Left renal cortex interstitium (tissue), 4 donors: Measurements from ENCODE around the gene ADGRD1. TPM values are rescaled to one million over a fixed set of nuclear protein-coding genes. Genes with fewer than 3 reads are reported as not detected.

Experiments
- DNase-seq, 4 donors: peaks; one replicate each; pipeline ENCODE4 v3.0.0-alpha.2; 2013; ENCODE audit warnings: low read depth in 4 of 4, low spot score in 2 of 4, missing footprints in 1 of 4
- polyA plus RNA-seq, 4 donors: library from polyadenylated mRNA; unstranded; fragments of 120-200 nt; gene quantifications; one replicate each; pipeline ENCODE4 v1.2.1, GENCODE V29; 2013; ENCODE audit not compliant: insufficient read length in 4 of 4

Gene ADGRD1
- polyA plus RNA-seq, 4 donors: 13.3 to 17.5 (median 14.2) TPM

- DNase-seq: no peak
Observed at GRCh38 chr12:131140697-131141096, 187.0 kb downstream of the ADGRD1 start.

- no peak for DNase-seq
Observed at GRCh38 chr12:131141514-131141913, 187.8 kb downstream of the ADGRD1 start.

DNA sequence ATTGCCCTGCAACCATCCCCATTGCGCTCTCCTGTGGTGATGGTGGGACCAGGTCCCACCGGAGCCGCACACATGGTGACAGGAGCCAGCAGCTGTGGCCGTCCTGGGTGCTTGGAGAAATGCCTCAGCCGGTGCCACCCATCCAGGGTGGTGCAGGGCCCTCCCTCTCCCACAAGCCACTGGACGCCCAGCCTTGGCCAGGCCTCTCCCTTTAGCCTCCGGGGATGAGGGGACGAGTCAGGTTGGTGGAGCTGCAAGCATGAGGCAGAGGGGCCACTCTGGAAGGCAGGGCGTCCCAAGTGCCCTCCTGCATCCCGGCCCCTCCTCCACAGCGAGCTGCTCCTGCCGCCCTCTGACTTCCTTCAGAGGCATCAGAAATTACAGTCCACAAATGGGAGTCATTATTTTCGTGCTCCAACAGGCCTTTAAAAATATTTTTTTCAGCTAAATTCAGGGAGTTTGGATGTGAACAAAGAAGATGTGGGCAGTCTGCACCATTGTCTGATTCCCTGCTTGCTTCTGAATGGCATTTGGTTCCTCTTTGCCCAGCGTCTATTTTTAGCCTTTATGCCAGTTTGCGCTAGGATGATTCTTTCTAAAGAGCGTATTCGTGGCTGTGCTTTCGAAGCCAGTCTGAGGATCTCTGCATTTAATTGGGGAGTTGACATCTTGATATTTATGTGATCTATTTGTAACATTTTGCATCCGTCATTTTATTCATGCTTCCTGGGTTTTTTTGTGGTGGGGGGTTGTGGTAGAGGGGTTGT lies 189.4 kb downstream of the ADGRD1 start:
- DNase-seq: no peak

GRCh38 chr12:131146173-131146675 lies 192.5 kb downstream of the ADGRD1 start:
- DNase-seq: no peak

- DNase-seq: no peak
Observed at GRCh38 chr12:131147293-131147692, 193.6 kb downstream of the ADGRD1 start.

- no peak for DNase-seq
Observed at GRCh38 chr12:131147894-131148293, 194.2 kb downstream of the ADGRD1 start.

GRCh38 chr12:131151558-131152345 lies 198.0 kb downstream of the ADGRD1 start:
- no peak for DNase-seq

DNA sequence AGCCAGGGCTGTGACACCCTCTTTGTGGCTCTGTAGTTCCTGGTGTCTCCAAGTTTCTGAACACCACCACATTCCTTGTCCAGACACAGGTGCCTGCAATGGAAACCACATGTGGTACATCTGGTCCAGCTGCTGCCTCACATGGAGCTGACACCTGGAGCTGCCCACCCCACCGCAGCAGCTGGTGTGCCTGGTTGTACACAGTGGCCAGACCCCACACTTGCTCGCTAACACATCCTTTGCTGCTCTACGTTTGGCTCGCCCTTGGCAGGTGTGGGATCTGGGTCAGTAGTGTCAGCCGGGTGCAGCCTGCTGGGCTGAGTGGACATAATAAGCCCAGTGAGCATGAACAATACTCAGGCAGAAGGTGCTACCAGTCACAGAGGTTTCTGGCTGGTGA lies 198.9 kb downstream of the ADGRD1 start:
- no peak for DNase-seq

DNA sequence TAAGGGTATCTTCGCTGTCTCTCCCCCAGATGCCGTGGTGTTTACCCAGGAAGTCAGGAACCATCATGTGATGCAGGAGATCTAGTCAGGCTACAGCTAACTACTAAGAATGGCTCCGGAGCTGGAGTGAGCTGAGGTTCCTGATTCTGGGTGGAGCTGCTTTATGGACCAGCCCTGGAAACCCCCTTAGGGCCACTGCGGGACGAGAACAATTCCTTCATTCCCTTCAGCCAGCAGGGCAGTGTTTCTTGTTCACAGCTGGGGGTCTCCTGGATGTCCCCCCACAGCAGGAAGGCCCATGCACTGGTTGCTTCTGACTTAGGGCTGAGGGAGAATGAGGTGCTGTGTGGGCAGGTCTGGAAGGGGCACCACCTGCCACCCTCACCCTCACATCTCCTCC lies 199.3 kb downstream of the ADGRD1 start:
- DNase-seq: no peak

DNA sequence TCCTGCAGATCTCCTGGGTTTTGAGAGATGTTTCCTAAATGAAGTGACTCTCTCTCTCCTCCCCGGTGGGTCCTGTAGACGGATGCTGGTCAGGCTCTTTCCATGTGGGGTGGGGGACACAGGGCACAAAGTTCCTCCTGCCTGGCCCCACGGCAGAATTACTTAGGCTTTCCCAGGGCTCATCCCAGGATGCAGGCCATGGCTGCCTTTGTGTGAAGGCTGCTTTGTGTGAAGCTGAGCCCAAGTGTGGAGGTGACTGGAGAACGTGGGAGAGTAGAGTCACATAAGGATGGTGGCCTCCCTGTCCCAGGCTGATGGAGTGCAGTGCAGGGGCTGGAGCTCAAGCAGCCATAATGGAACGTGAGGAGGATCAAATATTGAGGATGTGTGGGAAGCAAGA lies 200.2 kb downstream of the ADGRD1 start:
- DNase-seq: no peak

DNA sequence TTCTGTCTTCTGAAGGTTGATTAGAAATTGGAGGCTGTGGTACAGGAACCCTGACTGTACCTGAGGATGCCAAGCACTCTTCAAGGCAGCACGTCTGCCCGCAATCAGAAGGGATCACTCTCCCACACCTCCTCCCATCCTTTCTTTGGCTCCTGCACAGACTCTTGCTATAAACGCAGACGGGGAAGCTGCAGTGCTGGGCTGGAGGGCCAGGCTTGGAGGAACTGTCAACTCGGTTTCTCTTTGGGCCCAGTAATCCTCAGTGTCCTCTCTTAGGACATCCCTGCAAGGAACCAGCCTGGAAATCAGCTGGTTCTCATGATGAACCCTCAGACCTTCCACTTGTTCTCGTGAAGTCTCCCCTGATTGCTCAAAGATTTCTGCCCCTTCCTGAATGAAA lies 201.4 kb downstream of the ADGRD1 start:
- DNase-seq: no peak

DNA sequence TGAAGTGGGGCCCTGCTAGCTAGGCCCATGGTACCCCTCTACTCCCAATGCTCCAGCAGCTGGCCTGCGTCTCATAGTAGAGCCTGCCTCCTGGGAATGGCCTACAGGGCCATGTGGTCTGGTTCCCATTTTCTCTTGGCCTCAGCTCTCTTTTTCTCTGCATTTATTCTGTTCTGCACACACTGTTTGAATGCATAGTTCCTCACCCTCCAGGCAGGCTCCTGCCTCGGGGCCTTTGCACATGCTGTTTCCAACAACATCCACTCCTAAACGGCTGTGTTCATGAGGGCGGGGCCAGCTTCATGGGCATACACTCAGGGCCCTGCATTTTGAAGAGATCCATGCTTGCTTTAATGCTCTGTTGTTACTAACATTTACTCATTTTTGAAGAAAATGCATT lies 204.0 kb downstream of the ADGRD1 start:
- no peak for DNase-seq

DNA sequence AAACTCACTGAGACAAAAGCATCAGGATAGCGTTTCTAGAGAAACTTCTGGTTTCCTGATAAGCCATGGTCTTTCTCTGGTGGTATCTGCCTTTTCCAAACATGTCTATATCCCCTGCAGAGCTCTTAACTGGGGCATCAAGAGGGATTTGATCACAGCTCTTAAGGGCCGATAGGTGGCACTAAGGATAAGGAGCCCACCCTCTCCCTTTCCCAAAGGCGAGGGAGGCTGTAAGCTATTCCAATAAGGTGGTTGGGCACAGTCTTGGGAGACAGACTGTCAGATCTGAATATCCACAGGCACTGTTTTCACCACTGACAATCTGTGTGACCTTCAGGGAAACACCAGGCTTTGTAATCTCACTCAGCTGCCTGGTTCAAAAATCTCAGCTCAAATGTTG lies 206.0 kb downstream of the ADGRD1 start:
- DNase-seq: no peak

- DNase-seq: no peak
Observed at GRCh38 chr12:131162113-131162512, 208.4 kb downstream of the ADGRD1 start.

DNA sequence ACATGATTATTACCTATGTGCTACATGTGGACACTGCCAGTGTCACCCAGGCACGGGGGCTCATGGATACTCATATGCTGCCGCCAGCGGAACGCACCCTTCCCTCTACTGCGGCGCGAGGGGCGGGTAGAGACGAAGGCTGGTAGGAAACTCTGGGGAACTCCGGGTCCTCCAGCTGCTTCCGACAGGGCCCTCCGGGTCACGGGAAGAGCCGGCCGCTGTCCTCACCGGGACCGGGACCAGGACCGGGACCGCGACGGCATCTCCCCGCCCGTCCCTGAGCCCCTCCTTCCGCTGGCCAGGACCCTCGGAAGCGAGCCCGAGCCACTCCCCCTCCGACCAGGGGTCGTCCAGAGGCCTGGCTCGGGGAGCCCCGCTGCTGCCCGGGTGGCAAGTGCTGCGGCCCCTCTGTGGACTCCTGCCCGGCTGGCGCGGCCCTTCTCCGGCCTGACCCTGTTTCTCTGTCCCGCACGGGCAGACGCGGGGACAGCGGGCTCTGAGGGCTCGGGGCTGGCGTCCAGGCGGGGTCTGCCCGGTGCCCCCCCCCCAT lies 209.6 kb downstream of the ADGRD1 start:
- DNase-seq: no peak

- DNase-seq: no peak
Observed at GRCh38 chr12:131164096-131164872, 210.6 kb downstream of the ADGRD1 start.

GRCh38 chr12:131166717-131167116 lies 213.0 kb downstream of the ADGRD1 start:
- no peak for DNase-seq

- DNase-seq: no peak
Observed at GRCh38 chr12:131167334-131167733, 213.6 kb downstream of the ADGRD1 start.

DNA sequence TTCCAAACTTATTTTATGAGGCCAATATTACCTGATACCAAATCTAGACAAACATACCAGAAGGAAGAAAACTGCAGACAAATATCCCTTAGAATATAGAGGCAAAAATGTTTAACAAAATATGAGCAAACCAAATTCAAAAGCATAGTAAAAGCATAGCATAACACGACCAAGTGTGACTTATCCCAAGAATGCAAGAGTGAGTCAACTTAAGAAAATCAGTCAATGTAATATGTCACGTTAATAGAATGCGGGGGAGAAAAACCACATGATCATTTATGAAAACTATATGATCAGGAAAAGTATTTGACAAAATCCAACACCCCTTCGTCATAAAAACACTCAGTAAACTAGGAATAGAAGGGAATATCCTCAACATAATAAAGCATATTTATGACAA lies 217.3 kb downstream of the ADGRD1 start:
- DNase-seq: no peak

GRCh38 chr12:131174901-131175300 lies 221.2 kb downstream of the ADGRD1 start:
- DNase-seq: no peak

DNA sequence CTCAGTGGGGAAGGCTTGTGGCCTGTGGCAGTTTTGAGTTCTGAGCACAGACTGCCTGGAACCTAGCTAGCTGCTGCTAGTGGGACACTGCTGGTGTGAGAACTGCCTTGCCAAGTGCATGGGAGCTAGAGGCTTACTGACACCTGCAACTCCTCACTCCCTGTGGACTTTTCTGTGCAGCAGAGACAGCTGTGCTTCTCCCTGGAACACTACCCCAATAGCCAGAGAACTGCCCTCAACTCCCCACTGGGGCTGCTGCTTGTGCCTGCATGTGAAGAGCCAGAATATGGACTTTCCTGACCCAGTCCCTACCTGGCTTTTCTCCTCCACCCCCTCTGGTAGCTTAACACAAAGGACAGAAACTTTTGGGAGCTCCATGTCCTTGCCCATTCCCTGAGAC lies 222.6 kb downstream of the ADGRD1 start:
- DNase-seq: no peak
